GM12878 (cell line): ENCODE results near the gene PALS2. TPM values are rescaled to one million over a fixed set of nuclear protein-coding genes. Genes with fewer than 3 reads are reported as not detected.

Experiments used
- ATAC-seq: fragments of 200-7000 bp; cut with Tn5 transposase; 3 replicates; pipeline ENCODE4 v1.9.1; 2020; ENCODE audit warnings: mild to moderate bottlenecking, moderate library complexity
- BruUV-seq: library from RNA; stranded (reverse); fragments of 400-500 nt; replicated peaks from 2 replicates; lab custom pipeline; 2021; lab: Mats Ljungman, UMichigan
- CTCF ChIA-PET: fragments of 300-600 bp; sonication (Branson Sonifier 250); formaldehyde crosslinking; extraction: SDS; loops from one replicate; lab custom pipeline; 2021; ENCODE audit warnings: inconsistent platforms; lab: Yijun Ruan, JAX
- POLR2A ChIA-PET: fragments of 350-600 bp; formaldehyde crosslinking; extraction: SDS; loops from one replicate; lab custom pipeline; 2021; ENCODE audit warnings: inconsistent platforms; lab: Charles Lee
- RAD21 ChIA-PET: fragments of 300-600 bp; sonication (Branson Sonifier 250); formaldehyde crosslinking; loops from one replicate; lab custom pipeline; 2023; ENCODE audit warnings: antibody characterized with exemption; ENCODE audit not compliant: unreplicated experiment; lab: Charles Lee
- SMC1A ChIA-PET: fragments of 300-600 bp; sonication (Branson Sonifier 250); formaldehyde crosslinking; loops from one replicate; lab custom pipeline; 2023; ENCODE audit not compliant: unreplicated experiment, uncharacterized antibody; lab: Charles Lee
- DNase-seq: peaks from one replicate; pipeline ENCODE4 v3.0.0-alpha.2; 2011; ENCODE audit warnings: low read depth, low spot score
- FAIRE-seq: peaks from 3 replicates; lab custom pipeline; 2011; peaks lifted over from hg19 to GRCh38; lab: Jason Lieb, UNC
- H2AFZ ChIP-seq: 2 replicates; pipeline ENCODE4 v1.6.0; 2011; ENCODE audit warnings: low read depth, low read length, control low read depth; ENCODE audit not compliant: control insufficient read depth
- H3K27ac ChIP-seq: 2 replicates; pipeline ENCODE4 v1.5.1; 2011; ENCODE audit warnings: control low read depth; ENCODE audit not compliant: control insufficient read depth, insufficient read depth
- H3K27me3 ChIP-seq, 2 experiments: replicated peaks in 1 of 2; 2 replicates each; pipeline versions ENCODE4 v1.6.0 to v1.6.1; 2011; ENCODE audit warnings: low read length in 1 of 2; ENCODE audit not compliant: control insufficient read depth in 2 of 2, insufficient read depth in 2 of 2
- H3K36me3 ChIP-seq, 2 experiments: 2 replicates each; pipeline ENCODE4 v1.5.1; 2011; ENCODE audit warnings: low read length in 1 of 2; ENCODE audit not compliant: control insufficient read depth in 2 of 2, insufficient read depth in 2 of 2
- H3K4me1 ChIP-seq: 2 replicates; pipeline ENCODE4 v1.6.1; 2011; ENCODE audit warnings: mild to moderate bottlenecking, low read length, moderate library complexity, mixed read lengths; ENCODE audit not compliant: control insufficient read depth, insufficient read depth
- H3K4me2 ChIP-seq: 2 replicates; pipeline ENCODE4 v1.6.0; 2011; ENCODE audit warnings: control low read depth; ENCODE audit not compliant: control insufficient read depth, insufficient read depth
- H3K4me3 ChIP-seq: fragments of 200-600 bp; sonication (generic); 2 replicates; pipeline ENCODE4 v1.5.1; 2016
- H3K79me2 ChIP-seq: 2 replicates; pipeline ENCODE4 v1.6.0; 2011; ENCODE audit warnings: low read length; ENCODE audit not compliant: control insufficient read depth, insufficient read depth
- H3K9ac ChIP-seq: 2 replicates; pipeline ENCODE4 v1.8.0; 2011; ENCODE audit warnings: low read length, control low read depth, mixed read lengths; ENCODE audit not compliant: control insufficient read depth, insufficient read depth
- H3K9me3 ChIP-seq: replicated peaks from 3 replicates; pipeline ENCODE4 v1.5.1; 2011; ENCODE audit warnings: mild to moderate bottlenecking, low read length; ENCODE audit not compliant: control insufficient read depth, insufficient read depth
- H4K20me1 ChIP-seq: 2 replicates; pipeline ENCODE4 v1.6.0; 2011; ENCODE audit not compliant: control insufficient read depth, insufficient read depth
- CBX3 ChIP-seq: fragments of 200-600 bp; sonication (generic); IDR thresholded peaks from 2 replicates; pipeline ENCODE4 v1.6.1; 2016; ENCODE audit warnings: low read depth, borderline replicate concordance
- GATAD2B ChIP-seq: fragments of 450-650 bp; conservative IDR thresholded peaks from 2 replicates; pipeline ENCODE4 v1.6.1; 2017; ENCODE audit warnings: low read depth, mild to moderate bottlenecking, moderate library complexity
- MYC ChIP-seq: IDR thresholded peaks from 2 replicates; pipeline ENCODE4 v1.6.1; 2011; ENCODE audit warnings: mild to moderate bottlenecking, low read length, moderate library complexity, inconsistent platforms; ENCODE audit not compliant: insufficient read depth, insufficient replicate concordance, insufficient read length, severe bottlenecking
- NRF1 ChIP-seq: conservative IDR thresholded peaks from 2 replicates; pipeline ENCODE4 v1.6.1; 2011; ENCODE audit warnings: mild to moderate bottlenecking, low read depth, low read length, improper control_type of control experiment
- POLR2A ChIP-seq: IDR thresholded peaks from 2 replicates; pipeline ENCODE4 v1.6.1; 2011; ENCODE audit warnings: low read depth, mild to moderate bottlenecking, low read length
- SMAD5 ChIP-seq: IDR thresholded peaks from 2 replicates; pipeline ENCODE4 v1.6.1; 2016; ENCODE audit warnings: antibody characterized with exemption, low read depth
- WGBS: methylation state at CpG from one replicate; pipeline ENCODE4 v1.1.6; 2016; ENCODE audit warnings: low lambda C conversion rate; ENCODE audit not compliant: insufficient replicate concordance, insufficient coverage; ENCODE audit errors: missing lambda C conversion rate; 5-methylcytosine and 5-hydroxymethylcytosine counted together
- in situ Hi-C: fragments of 300-500 bp; cut with MboI; formaldehyde crosslinking; loops from 9 replicates; pipeline ENCODE4 v1.14.3; 2018; ENCODE audit warnings: mixed read lengths
- intact Hi-C: fragments of 100-400 bp; cut with micrococcal nuclease; formaldehyde crosslinking; loops from one replicate; pipeline ENCODE4 v1.14.2; 2022; ENCODE audit not compliant: unreplicated experiment
- polyA plus RNA-seq, 11 experiments: library from polyadenylated mRNA; depleted of rRNA in 4 of 11; unstranded in 6 of 11; stranded (reverse) in 5 of 11; fragments of >200 nt; fragmentation: Nextera tagmentation in 4 of 11; fragmentation: Illumina TruSeq in 1 of 11; extraction: Ambion mirVana in 4 of 11; extraction: Trizol in 1 of 11; gene quantifications; 1 replicate in 1 of 11; 2 replicates in 10 of 11; pipeline versions ENCODE4 v1.2.1 to v1.2.3, GENCODE V29; 2011 to 2016; ENCODE audit warnings: inconsistent platforms in 2 of 11, missing spikeins in 2 of 11, low read depth in 1 of 11
- total RNA-seq, 4 experiments: library from RNA; depleted of rRNA in 3 of 4; stranded (reverse); fragments of >200 nt in 3 of 4; fragmentation: Illumina TruSeq in 1 of 4; extraction: Trizol in 1 of 4; gene quantifications; 2 replicates each; pipeline versions ENCODE4 v1.2.1 to v1.2.3, GENCODE V29; 2013 to 2021
- TF ChIP-seq, protein P1 (sequence below): fragments of 450-650 bp; formaldehyde crosslinking; IDR thresholded peaks from 2 replicates; pipeline ENCODE4 v1.4.0; 2022; ENCODE audit warnings: mild to moderate bottlenecking, moderate library complexity
- TF ChIP-seq, protein P2 (sequence below): IDR thresholded peaks from 2 replicates; pipeline ENCODE4 v1.6.1; 2011; ENCODE audit warnings: mild to moderate bottlenecking, low read depth, low read length, moderate library complexity; ENCODE audit not compliant: insufficient replicate concordance
- TF ChIP-seq, protein P3 (sequence below): fragments of 450-650 bp; IDR thresholded peaks from 2 replicates; pipeline ENCODE4 v1.6.1; 2017; ENCODE audit warnings: mild to moderate bottlenecking

PALS2 gene
- total and polyA plus RNA-seq, 10 of the 15 experiments (the other 5 are each of a cell fraction or from before 2014, with no cell fraction given), result 10.7 to 53.5 (median 20.1) TPM

DNA sequence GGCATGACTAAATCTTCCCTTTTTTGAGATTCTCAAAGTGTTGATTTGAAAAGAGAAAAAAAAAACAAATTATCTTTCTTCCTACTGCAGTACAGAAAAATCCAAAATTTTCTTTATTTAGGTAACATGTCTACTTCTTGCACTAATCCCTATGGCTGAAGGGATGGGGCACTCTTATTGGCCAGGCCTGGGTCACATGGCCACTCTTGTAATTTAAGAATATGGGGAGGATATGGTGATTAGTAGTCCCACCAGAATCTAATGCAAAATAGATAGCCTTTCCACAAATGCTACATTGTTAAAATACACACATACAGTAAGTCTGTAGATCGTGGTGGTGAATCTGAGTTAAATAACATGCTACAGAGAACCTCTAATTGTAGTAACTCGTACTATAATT, 7.0 kb upstream of the PALS2 start (continued):
- TF ChIP-seq, protein P1, sequence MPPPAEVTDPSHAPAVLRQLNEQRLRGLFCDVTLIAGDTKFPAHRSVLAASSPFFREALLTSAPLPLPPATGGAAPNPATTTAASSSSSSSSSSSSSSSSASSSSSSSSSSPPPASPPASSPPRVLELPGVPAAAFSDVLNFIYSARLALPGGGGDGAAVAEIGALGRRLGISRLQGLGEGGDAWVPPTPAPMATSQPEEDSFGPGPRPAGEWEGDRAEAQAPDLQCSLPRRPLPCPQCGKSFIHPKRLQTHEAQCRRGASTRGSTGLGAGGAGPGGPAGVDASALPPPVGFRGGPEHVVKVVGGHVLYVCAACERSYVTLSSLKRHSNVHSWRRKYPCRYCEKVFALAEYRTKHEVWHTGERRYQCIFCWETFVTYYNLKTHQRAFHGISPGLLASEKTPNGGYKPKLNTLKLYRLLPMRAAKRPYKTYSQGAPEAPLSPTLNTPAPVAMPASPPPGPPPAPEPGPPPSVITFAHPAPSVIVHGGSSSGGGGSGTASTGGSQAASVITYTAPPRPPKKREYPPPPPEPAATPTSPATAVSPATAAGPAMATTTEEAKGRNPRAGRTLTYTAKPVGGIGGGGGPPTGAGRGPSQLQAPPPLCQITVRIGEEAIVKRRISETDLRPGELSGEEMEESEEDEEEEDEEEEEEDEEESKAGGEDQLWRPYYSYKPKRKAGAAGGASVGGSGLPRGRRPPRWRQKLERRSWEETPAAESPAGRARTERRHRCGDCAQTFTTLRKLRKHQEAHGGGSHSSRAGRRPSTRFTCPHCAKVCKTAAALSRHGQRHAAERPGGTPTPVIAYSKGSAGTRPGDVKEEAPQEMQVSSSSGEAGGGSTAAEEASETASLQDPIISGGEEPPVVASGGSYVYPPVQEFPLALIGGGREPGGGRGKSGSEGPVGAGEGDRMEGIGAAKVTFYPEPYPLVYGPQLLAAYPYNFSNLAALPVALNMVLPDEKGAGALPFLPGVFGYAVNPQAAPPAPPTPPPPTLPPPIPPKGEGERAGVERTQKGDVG (CRISPR knock-in tag), result no peak
- no peak for TF ChIP-seq MYC

DNA sequence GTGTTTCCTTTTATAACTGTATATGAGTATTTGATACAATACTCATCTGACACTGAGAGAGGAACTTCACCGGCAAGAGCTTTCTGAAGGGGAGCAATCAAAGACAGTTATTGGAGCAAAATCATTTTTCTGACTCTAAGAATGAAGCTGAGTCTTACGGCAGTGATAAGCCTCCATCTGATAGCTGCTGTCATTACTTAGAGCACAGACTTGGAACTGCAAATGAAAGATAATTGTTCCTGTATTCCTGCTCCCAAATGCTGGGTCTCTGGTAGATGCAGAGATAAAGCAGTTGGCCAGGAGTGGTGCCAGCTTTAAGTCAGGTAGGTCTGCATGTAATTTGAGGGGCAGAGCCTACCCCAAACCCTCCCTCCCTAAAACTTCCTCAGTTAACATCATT, 2.3 kb upstream of the PALS2 start:
- BruUV-seq, result no TSS peak
- ChIA-PET POLR2A (no interaction called here), RAD21 (interaction anchor here (8.1 kb wide), 1 partner anchor 97 kb away, joined by 106 read pairs; no protein-coding TSS in a partner anchor), CTCF (interaction anchor here (1.3 to 1.6 kb wide), 2 partner anchors 20 to 95 kb away, joined by 4 read pairs; no protein-coding TSS in a partner anchor), SMC1A (interaction anchor here (1.1 to 10.1 kb wide), 2 partner anchors 96 to 281 kb away, joined by 4 to 142 read pairs; no protein-coding TSS in a partner anchor)
- no peak for ATAC-seq
- Histone ChIP-seq H3K9ac (no peak overlapping the region), H3K4me1 (no peaks in the 10 kb centered on the region; the same call in 1 of the 2 replicates), H3K79me2 (peaks cover 23% of the 10 kb centered on the region), H2AFZ (no peak overlapping the region), H3K27ac (no peak overlapping the region), H3K4me2 (no peak overlapping the region), H3K27me3 (peaks cover 0 to 2% of the 10 kb centered on the region in 2 experiments; a peak in 3 of 4 replicates), H3K4me3 (no peak overlapping the region), H4K20me1 (no peaks in the 10 kb centered on the region), H3K9me3 (no peaks in the 10 kb centered on the region), H3K36me3 (no peaks in the 10 kb centered on the region)
- TF ChIP-seq GATAD2B, result no peak
- TF ChIP-seq, protein P2, sequence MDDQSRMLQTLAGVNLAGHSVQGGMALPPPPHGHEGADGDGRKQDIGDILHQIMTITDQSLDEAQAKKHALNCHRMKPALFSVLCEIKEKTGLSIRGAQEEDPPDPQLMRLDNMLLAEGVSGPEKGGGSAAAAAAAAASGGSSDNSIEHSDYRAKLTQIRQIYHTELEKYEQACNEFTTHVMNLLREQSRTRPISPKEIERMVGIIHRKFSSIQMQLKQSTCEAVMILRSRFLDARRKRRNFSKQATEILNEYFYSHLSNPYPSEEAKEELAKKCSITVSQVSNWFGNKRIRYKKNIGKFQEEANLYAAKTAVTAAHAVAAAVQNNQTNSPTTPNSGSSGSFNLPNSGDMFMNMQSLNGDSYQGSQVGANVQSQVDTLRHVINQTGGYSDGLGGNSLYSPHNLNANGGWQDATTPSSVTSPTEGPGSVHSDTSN, result no peak
- TF ChIP-seq, protein P3, sequence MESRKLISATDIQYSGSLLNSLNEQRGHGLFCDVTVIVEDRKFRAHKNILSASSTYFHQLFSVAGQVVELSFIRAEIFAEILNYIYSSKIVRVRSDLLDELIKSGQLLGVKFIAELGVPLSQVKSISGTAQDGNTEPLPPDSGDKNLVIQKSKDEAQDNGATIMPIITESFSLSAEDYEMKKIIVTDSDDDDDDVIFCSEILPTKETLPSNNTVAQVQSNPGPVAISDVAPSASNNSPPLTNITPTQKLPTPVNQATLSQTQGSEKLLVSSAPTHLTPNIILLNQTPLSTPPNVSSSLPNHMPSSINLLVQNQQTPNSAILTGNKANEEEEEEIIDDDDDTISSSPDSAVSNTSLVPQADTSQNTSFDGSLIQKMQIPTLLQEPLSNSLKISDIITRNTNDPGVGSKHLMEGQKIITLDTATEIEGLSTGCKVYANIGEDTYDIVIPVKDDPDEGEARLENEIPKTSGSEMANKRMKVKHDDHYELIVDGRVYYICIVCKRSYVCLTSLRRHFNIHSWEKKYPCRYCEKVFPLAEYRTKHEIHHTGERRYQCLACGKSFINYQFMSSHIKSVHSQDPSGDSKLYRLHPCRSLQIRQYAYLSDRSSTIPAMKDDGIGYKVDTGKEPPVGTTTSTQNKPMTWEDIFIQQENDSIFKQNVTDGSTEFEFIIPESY, result no peak
- TF ChIP-seq NRF1, result no peak
- TF ChIP-seq POLR2A, result no peak
- TF ChIP-seq SMAD5, result no peak
- no peak for TF ChIP-seq CBX3
- intact Hi-C loops, result loop anchor here (10.0 kb wide), 1 partner anchor 1026 kb away; no protein-coding TSS in a partner anchor
- no peak for DNase-seq
- in situ Hi-C loops, result no loop called here
- no peak for FAIRE-seq
- 100% methylated on average over 2 of the region's 2 CpGs for WGBS
